Osteocyte (in vitro differentiated cells): ENCODE results near the gene RAB31. TPM values are rescaled to one million over a fixed set of nuclear protein-coding genes. Genes with fewer than 3 reads are reported as not detected.
"Not testable (repeated sequence)": the region's sequence is repeated elsewhere in the genome, so short reads cannot be mapped to it uniquely, and the experiment has no call there.

Source experiments
- DNase-seq: peaks from one replicate; pipeline ENCODE4 v3.0.0; 2021; ENCODE audit warnings: mixed read lengths; ENCODE audit not compliant: unreplicated experiment; ENCODE audit errors: extremely low spot score
- H3K27ac Mint-ChIP-seq: one replicate; pipeline ENCODE4 v1.8.0; 2021; ENCODE audit warnings: mild to moderate bottlenecking, mixed read lengths; ENCODE audit not compliant: unreplicated experiment
- H3K27me3 Mint-ChIP-seq: one replicate; pipeline ENCODE4 v1.8.0; 2021; ENCODE audit warnings: mixed read lengths; ENCODE audit not compliant: unreplicated experiment
- H3K36me3 Mint-ChIP-seq: one replicate; pipeline ENCODE4 v1.8.0; 2021; ENCODE audit warnings: mixed read lengths; ENCODE audit not compliant: unreplicated experiment
- H3K4me1 Mint-ChIP-seq: one replicate; pipeline ENCODE4 v1.8.0; 2021; ENCODE audit warnings: mixed read lengths; ENCODE audit not compliant: unreplicated experiment
- H3K4me3 Mint-ChIP-seq: one replicate; pipeline ENCODE4 v1.8.0; 2021; ENCODE audit warnings: mild to moderate bottlenecking, moderate library complexity, mixed read lengths; ENCODE audit not compliant: unreplicated experiment
- H3K9me3 Mint-ChIP-seq: one replicate; pipeline ENCODE4 v1.8.0; 2021; ENCODE audit warnings: mixed read lengths; ENCODE audit not compliant: unreplicated experiment
- total RNA-seq: library from RNA; stranded (reverse); gene quantifications from 2 replicates; pipeline ENCODE4 v1.2.1, GENCODE V29; 2021
- TF ChIP-seq, protein P1 (sequence below): fragments of 200-600 bp; sonication (generic); IDR thresholded peaks from 2 replicates; pipeline ENCODE4 v1.5.0; 2021; ENCODE audit warnings: antibody characterized with exemption, mild to moderate bottlenecking, moderate library complexity

Gene RAB31
- total RNA-seq, 1 donor from 2014 or later, result 90.8 TPM

DNA sequence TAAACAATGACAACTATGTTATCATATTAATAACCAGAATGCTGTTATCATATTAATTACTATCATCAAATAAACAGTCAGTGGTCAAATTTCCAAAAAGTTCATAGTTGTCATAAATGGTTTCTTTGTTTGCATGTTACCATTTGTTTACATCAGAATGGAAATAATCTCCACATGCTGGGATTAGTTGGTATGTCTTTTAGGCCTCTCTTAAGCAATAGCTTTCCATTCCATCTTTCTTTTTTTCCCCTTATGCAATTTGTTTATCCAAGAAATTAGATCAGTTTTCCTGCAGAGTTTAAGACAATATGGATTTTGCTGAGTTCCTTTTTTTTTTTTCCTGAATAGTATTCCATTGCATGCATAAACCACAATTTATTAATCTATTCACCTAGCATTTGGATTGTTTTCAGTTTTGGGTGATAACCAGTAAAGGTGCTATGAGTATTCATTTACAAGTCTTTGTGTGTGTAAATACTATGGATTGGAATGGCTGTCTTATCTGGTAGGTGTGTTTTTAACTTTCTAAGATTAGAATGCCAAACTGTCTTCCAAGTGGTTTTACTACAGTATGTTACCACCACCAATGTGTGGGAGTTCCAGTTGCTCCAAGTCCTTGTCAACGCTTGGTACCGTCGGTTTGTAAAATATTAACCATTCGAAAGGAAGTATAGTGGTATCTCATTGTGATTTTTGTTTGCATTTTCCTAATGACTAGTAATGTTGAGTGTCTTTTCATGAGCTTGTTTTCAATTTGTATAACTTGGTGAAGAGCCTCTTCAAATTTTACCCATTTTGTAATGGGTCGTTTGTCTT, 144.4 kb downstream of the RAB31 start:
- no peak for DNase-seq
- TF ChIP-seq, protein P1, sequence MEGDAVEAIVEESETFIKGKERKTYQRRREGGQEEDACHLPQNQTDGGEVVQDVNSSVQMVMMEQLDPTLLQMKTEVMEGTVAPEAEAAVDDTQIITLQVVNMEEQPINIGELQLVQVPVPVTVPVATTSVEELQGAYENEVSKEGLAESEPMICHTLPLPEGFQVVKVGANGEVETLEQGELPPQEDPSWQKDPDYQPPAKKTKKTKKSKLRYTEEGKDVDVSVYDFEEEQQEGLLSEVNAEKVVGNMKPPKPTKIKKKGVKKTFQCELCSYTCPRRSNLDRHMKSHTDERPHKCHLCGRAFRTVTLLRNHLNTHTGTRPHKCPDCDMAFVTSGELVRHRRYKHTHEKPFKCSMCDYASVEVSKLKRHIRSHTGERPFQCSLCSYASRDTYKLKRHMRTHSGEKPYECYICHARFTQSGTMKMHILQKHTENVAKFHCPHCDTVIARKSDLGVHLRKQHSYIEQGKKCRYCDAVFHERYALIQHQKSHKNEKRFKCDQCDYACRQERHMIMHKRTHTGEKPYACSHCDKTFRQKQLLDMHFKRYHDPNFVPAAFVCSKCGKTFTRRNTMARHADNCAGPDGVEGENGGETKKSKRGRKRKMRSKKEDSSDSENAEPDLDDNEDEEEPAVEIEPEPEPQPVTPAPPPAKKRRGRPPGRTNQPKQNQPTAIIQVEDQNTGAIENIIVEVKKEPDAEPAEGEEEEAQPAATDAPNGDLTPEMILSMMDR, result no peak
- Mint-ChIP-seq H3K4me1 (peaks cover 49% of the 10 kb centered on the region), H3K27me3 (no peaks in the 10 kb centered on the region), H3K4me3 (no peak overlapping the region), H3K36me3 (peaks cover 22% of the 10 kb centered on the region), H3K27ac (no peak overlapping the region), H3K9me3 (no peaks in the 10 kb centered on the region)

DNA sequence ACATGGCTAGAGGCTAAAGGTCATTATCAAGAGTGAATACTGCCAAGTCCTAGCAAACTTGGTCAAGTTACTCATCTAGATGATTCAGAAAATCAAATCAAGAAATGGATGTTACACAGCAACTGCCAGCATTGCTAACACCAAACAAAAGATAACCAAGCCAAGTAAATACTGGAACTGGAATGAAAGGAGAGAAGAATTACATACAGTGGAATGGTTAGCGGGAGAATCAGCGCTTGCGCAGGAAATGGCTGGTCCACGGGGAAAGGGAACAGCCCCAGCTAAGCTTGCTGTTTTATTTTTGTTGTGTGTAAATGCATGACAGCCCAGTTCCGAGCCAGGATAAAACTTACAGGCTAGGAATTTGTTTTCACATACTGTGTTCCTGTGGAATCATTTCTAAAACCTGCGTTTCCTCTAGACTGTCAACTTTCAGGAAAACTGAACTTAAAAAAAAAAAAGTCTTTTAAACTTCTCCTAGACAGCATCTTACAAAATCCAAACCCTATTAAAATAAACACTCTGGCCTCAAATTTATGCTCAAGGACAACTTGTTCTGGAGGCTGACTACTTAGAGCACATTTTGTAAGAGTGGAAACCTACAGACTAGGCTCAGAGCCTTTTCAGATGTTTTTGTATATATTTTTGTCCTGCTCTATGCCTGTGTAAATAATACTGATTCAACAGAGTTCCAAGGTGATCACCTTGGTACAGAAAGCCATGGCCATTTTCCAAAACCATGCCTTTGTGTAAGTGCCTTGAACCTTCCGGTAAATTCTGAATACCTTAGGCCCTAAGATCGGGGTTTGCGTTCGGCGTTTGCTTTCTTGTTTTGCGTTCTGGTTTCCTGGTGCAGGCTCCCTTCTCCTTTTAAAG, 146.9 kb downstream of the RAB31 start:
- DNase-seq, result no peak
- Mint-ChIP-seq H3K27ac (no peak overlapping the region), H3K4me3 (no peak overlapping the region), H3K27me3 (no peaks in the 10 kb centered on the region), H3K4me1 (peaks cover 26% of the 10 kb centered on the region), H3K9me3 (no peaks in the 10 kb centered on the region), H3K36me3 (peaks cover 16% of the 10 kb centered on the region)
- TF ChIP-seq, protein P1, result no peak

DNA sequence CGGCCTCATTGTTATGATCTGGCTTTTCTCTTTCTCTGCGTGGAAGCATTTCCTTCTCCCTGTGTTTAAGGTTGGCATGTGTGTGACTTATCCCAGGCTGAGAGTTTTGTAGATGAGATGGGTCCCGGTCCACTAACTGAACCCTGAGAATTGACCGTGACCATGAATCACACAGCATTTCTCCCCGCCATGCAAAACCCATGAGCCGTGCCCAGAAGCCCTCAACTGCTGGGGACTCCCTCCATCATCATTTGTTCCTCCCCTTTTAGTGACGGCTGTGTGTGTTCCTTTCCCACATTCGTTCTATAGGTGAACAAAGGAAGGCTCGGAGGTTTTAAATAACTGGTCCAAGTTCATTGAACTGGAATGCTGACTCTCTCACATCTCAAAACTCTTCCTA, 147.6 kb downstream of the RAB31 start:
- Mint-ChIP-seq H3K9me3 (no peaks in the 10 kb centered on the region), H3K4me1 (peaks cover 20% of the 10 kb centered on the region), H3K36me3 (peaks cover 22% of the 10 kb centered on the region), H3K4me3 (no peak overlapping the region), H3K27me3 (no peaks in the 10 kb centered on the region), H3K27ac (no peak overlapping the region)
- TF ChIP-seq, protein P1, result no peak
- no peak for DNase-seq

DNA sequence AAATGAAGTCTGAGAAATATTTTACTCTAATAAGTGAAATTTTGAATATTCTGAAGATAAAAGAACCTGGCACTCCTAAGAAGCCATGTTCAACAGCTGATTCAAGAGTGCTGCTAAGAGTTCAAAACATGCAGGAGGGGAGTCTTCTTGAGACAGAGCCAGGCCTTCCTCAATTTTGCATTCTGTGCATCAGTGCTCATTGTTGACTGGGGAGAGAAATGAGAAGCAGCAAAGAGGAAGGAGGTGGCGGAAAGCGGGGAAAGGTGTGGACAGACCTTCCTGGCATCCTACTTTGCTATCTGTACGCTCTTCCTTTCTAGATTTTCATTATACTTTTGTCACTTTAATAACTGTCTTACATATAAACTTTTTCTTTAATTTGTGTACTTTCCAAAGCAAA, 148.0 kb downstream of the RAB31 start:
- Mint-ChIP-seq H3K27me3 (no peaks in the 10 kb centered on the region), H3K4me3 (no peak overlapping the region), H3K27ac (no peak overlapping the region), H3K4me1 (peaks cover 20% of the 10 kb centered on the region), H3K36me3 (peaks cover 24% of the 10 kb centered on the region), H3K9me3 (no peaks in the 10 kb centered on the region)
- no peak for DNase-seq
- TF ChIP-seq, protein P1, result no peak

DNA sequence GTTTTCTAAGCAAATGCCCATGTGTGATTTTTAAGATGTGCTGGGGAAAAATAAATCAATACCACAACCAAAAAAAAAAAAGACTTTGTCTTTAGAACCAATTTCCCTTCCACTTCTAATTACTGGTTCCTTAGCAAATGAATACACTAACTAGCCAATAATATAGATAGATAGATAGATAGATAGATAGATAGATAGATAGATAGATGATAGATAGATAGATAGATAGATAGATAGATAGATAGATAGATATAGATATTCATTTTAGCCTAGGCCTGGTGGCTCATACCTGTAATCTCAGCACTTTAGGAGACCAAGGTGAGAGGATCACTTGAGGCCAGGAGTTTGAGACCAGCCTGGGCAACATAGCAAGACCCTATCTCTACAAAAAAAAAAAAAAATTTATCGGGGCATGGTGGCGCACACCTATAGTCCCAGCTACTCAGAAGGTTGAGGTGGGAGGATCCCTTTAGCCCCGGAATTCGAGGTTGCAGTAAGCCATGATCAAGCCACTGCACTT, 149.4 kb downstream of the RAB31 start:
- peaks cover 12% of the 10 kb centered on the region for H3K4me1 Mint-ChIP-seq
- not testable (repeated sequence) for H3K27ac Mint-ChIP-seq

More for the DNA sequence above, 149.4 kb downstream of the RAB31 start:
- peaks cover 28% of the 10 kb centered on the region for H3K36me3 Mint-ChIP-seq
- not testable (repeated sequence) for DNase-seq, H3K27me3 Mint-ChIP-seq, H3K4me3 Mint-ChIP-seq, H3K9me3 Mint-ChIP-seq
